Measurements from ENCODE around the gene BLM.
"Not testable (repeated sequence)": the region's sequence is repeated elsewhere in the genome, so short reads cannot be mapped to it uniquely, and the experiment has no call there.

- TF ChIP-seq POLR2A (IDR thresholded peaks at IDR 0.05; ENCODE audit: control extremely low read depth in 1 of 2, low read depth in 2 of 2, low read length in 2 of 2); CTCF (IDR thresholded peaks at IDR 0.05; ENCODE audit: control extremely low read depth in 1 of 3, insufficient read depth in 1 of 3, low read depth in 1 of 3, low read length in 3 of 3); RAD21 (IDR thresholded peaks at IDR 0.05 in 1 of 2, conservative IDR thresholded peaks at IDR 0.05 in 1 of 2; ENCODE audit: low read depth in 2 of 2, low read length in 2 of 2); RBBP5 (IDR thresholded peaks at IDR 0.05; ENCODE audit: borderline replicate concordance, low read depth, low read length); CBX8 (IDR thresholded peaks at IDR 0.05; ENCODE audit: borderline replicate concordance, low read depth, low read length); RXRA (IDR thresholded peaks at IDR 0.05; ENCODE audit: insufficient read depth, low read depth, low read length); E2F6 (IDR thresholded peaks at IDR 0.05): not testable (repeated sequence)
Observed at GRCh38 chr15:90740545-90740944, 23.4 kb downstream of the BLM start.

Measured in H1 (cell line).